Vagina (tissue), 2 donors: Measurements from ENCODE around the gene PPFIBP2.

ENCODE experiments used
- POLR2A ChIP-seq, 2 donors: fragments of 450-650 bp; IDR thresholded peaks; one replicate each; pipeline ENCODE4 v1.6.1; 2017; ENCODE audit warnings: antibody characterized with exemption in 2 of 2, mild to moderate bottlenecking in 2 of 2, moderate library complexity in 2 of 2
- POLR2AphosphoS5 ChIP-seq, 2 donors: sonication (generic); formaldehyde crosslinking; IDR thresholded peaks; one replicate each; pipeline ENCODE4 v1.9.0; 2017; ENCODE audit warnings: antibody characterized with exemption in 2 of 2, mild to moderate bottlenecking in 2 of 2, low read depth in 1 of 2; ENCODE audit not compliant: insufficient read depth in 1 of 2
- TF ChIP-seq, protein P1 (sequence below), 3 experiments: fragments of 450-650 bp in 2 of 3; fragments of 200-600 bp in 1 of 3; sonication (generic) in 1 of 3; IDR thresholded peaks; one replicate each; pipeline ENCODE4 v1.5.1; 2017 to 2019; ENCODE audit warnings: antibody characterized with exemption in 3 of 3, mild to moderate bottlenecking in 2 of 3, moderate library complexity in 2 of 3

DNA sequence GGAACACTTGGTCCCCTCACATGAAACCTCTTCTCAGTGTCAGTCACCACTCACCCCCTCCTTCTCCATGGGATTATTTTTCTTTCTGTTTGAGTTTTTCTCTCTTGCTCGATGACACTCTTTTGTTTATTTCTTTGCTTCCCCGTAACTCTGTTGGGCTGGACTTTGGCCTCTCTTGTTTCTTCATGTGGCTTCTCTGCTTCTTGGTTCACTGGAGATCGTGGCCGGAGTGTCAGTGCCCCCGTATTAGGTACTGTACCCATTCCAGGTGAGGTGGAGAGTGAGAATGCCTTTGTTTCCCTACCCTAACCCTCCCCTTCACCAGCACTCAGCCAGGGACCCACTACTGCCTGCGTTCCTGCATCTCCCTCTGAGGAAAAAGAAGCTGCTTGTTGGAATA lies 127.0 kb downstream of the PPFIBP2 start:
- TF ChIP-seq, protein P1, sequence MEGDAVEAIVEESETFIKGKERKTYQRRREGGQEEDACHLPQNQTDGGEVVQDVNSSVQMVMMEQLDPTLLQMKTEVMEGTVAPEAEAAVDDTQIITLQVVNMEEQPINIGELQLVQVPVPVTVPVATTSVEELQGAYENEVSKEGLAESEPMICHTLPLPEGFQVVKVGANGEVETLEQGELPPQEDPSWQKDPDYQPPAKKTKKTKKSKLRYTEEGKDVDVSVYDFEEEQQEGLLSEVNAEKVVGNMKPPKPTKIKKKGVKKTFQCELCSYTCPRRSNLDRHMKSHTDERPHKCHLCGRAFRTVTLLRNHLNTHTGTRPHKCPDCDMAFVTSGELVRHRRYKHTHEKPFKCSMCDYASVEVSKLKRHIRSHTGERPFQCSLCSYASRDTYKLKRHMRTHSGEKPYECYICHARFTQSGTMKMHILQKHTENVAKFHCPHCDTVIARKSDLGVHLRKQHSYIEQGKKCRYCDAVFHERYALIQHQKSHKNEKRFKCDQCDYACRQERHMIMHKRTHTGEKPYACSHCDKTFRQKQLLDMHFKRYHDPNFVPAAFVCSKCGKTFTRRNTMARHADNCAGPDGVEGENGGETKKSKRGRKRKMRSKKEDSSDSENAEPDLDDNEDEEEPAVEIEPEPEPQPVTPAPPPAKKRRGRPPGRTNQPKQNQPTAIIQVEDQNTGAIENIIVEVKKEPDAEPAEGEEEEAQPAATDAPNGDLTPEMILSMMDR (IDR thresholded peaks at IDR 0.05) = no peak
- TF ChIP-seq POLR2A (IDR thresholded peaks at IDR 0.05) = no peak
- no peak for TF ChIP-seq POLR2AphosphoS5 (IDR thresholded peaks at IDR 0.05; ENCODE audit: insufficient read depth in 1 of 2, low read depth in 1 of 2)
